GM12892 (cell line): ENCODE results near the gene ANXA11.

ENCODE experiments used
- DNase-seq: peaks from one replicate; pipeline ENCODE4 v3.0.0; 2011; ENCODE audit not compliant: insufficient read length
- FAIRE-seq: peaks from 2 replicates; lab custom pipeline; 2011; peaks lifted over from hg19 to GRCh38; lab: Jason Lieb, UNC
- POLR2A ChIP-seq: IDR thresholded peaks from 2 replicates; pipeline ENCODE4 v1.6.1; 2011; ENCODE audit warnings: low read depth, low read length, control low read depth
- POLR2AphosphoS5 ChIP-seq: IDR thresholded peaks from 2 replicates; pipeline ENCODE4 v1.6.1; 2011; ENCODE audit warnings: low read depth, low read length, control low read depth
- TAF1 ChIP-seq: IDR thresholded peaks from 2 replicates; pipeline ENCODE4 v1.6.1; 2011; ENCODE audit warnings: low read depth, mild to moderate bottlenecking, control low read depth, low read length, borderline replicate concordance

Gene ANXA11

GRCh38 chr10:80200687-80201086 is 4.7 kb downstream of the ANXA11 start:
- DNase-seq (no peak), FAIRE-seq (no peak)
- TF ChIP-seq POLR2AphosphoS5 (no peak), TAF1 (no peak), POLR2A (no peak)

DNA sequence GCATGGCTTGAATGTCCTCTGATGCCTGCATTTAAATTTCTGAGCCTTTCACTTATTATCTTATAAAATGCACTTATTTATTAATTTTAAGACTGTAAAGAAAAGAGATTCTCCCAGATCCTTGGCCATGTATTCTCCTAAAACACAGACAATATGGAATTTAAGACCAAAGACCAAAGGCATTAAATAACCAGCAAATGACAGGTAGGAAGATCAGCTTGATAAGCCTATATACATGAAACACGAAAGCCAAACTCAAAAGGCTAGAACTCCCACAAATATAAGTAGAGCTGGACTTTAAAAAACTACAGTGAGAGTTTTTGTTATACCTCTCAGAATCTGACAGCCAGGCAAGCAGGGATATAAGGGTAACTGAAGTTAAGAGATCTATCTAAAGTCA is 5.1 kb downstream of the ANXA11 start:
- DNase-seq: no peak
- TF ChIP-seq POLR2A (no peak), POLR2AphosphoS5 (no peak), TAF1 (no peak)
- no peak for FAIRE-seq

DNA sequence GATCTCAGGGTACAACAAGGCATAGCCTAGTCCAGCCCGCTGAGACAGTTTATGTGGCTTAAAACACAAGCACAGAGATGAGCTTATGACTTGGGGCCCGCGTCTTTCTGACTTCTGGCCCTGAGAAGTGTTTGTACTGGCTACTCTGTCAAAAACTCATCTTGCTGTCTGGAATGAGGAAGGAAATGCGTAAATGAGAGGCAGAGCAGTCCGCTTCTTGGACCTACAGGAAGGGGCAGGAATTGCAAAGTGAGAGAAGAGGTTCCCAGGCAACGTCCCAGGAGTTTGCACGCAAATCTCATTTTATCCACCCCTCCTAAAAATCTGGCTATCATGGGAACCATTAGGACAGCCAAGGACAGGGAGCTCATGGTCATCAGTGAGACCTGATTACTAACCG is 5.5 kb downstream of the ANXA11 start:
- TF ChIP-seq POLR2A: no peak
- no peak for TF ChIP-seq TAF1
- no peak for TF ChIP-seq POLR2AphosphoS5
- FAIRE-seq: no peak
- DNase-seq: no peak

GRCh38 chr10:80197972-80198916 is 7.1 kb downstream of the ANXA11 start:
- FAIRE-seq: no peak
- DNase-seq: no peak

GRCh38 chr10:80196950-80197315 is 8.4 kb downstream of the ANXA11 start:
- TF ChIP-seq TAF1 (no peak), POLR2AphosphoS5 (no peak), POLR2A (no peak)
- DNase-seq (no peak), FAIRE-seq (no peak)

More at GRCh38 chr10:80197972-80198916, 7.1 kb downstream of the ANXA11 start:
- TF ChIP-seq TAF1: no peak
- no peak for TF ChIP-seq POLR2AphosphoS5
- no peak for TF ChIP-seq POLR2A

DNA sequence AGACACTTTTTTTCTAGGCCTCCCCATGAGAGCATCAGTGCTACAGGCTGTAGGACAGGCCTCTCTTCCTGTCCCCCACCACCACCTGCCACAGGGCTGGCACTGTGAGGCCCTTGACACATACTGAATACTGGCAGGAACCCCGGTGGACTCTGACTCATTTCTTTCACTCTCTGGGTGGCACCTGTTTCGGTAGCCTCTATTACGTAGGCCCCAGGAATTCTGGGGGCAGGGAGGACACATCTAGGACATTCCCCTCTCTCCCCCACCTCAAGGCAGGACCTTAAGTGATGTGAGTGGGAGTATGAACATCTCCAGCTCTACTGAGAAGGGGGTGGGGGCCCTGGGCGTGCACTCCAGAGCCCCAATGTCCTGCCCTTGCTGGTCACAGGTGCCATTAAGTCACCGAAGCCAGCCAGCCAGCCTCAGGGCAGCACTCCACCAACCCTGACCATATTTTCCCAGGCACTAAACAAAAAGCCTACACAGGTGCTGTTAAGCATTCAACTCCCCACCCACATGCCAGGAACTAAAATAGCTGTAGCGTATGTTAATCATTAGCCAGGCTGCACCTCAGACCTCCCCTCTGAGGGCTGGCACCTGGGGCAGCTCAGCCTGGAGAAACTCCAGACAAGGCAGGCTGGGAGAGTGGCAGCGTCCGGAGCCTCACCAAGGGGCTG is 8.9 kb downstream of the ANXA11 start:
- FAIRE-seq (peak; percentile 50), DNase-seq (no peak)
- TF ChIP-seq TAF1: no peak
- no peak for TF ChIP-seq POLR2AphosphoS5
- TF ChIP-seq POLR2A: no peak

DNA sequence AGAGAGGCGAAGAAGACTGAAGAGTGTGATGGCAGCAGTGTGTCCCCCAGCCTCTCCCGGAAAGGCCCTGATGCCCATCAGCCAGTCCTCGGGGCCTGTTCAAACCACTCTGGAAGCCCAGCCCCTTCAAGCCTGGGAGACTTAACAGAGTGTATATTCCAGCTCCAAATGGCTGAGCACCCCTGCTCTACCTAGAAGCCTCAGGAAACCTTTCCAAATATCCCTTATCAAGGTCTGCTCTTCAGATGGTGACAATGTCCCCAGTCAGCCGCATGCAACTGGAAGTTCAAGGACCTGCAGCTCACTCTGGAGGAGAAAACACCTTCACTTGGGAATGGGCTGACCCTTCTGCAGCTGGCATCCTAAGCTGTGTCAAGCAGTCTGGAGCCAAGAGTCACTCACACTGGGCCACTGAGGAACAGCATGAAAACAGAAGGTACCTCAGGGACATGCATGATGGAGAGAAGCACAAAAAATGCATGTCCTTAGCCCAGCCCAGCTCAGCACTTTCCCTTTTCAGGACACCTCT is 10.2 kb downstream of the ANXA11 start:
- no peak for TF ChIP-seq POLR2AphosphoS5
- no peak for TF ChIP-seq TAF1
- no peak for TF ChIP-seq POLR2A
- no peak for FAIRE-seq
- DNase-seq: no peak

DNA sequence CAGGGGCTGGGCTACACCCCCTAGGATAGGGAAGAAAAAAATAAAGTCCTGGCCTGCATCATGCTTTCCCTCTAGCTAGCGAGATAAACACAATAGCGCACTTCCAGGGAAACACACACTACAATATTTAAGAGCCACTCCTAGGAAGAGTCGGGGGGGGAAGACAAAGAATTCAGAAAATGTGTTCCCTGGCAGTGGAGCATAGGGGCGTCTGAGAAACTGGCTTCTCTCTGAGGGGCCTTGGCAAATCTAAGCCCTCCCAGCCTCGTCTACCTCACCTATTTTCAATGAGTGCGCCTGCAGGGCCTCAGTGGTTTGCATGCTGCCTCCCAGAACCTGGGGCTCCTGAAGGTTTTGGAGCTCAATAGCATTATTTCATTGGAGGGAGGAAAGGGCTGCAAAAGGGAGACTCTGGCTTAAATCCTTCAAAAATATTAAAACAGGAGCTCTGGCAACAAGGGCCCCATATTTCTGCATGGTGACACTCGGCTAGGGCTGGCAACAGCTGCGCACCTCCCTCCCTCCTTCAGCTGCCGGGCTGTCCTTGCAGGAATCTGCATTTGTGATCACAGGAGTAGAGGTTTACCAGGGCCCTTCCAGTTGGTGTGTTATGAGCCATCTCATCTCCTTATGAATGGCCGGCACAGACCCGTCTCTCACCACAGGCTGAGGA is 10.8 kb downstream of the ANXA11 start:
- TF ChIP-seq POLR2A (no peak), POLR2AphosphoS5 (no peak), TAF1 (no peak)
- no peak for DNase-seq
- FAIRE-seq: no peak

DNA sequence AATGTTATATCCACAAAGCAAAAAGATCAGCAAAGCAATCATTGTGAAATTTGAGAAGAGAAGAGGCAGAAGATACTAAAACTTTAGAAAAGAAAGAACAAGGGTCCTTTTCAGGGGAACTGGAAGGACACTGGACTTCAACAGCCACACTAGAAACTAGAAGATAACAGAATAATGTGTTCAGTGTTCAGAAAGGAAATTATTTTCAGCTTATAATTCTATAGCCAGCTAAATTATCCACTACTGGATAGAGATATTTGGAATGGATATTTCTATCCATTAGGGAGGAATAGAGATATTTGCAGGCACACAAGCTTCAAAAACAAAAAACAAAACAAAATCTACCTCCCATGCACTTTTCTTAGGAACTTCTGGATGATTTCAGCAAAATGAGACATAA is 12.8 kb downstream of the ANXA11 start:
- no peak for FAIRE-seq
- no peak for TF ChIP-seq POLR2A
- DNase-seq: no peak

DNA sequence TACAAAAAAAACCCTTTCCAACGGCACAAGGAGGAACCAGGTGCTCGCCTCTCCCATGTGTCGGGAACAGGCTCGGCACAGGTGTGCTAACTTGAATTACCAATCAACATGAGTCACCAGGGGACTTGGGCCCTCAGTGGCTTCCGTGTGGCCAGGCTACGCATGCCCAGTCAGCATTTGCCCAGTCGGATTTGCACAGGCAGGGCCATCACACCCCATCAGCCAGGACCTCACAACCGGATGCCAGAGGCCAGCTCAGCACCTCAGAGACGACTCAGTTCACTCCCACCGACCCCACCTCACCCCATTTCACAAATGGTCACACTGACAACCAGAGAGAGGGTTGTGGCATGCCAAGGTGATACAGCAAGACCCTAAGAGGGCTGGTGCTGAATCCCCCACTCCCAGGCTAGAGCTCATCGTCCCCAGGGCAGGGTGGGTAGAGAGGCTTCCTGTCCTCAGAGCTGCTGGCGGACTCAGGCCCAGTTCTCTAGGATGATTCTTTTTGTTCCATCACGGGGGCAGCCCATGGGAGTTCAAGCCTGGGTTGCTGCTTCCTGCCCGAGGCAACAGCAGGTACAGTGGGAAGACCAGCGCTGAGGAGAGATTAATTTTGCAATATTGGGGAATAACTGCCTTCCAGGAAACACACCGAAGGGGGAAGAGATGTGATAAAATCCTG is 13.6 kb downstream of the ANXA11 start:
- no peak for TF ChIP-seq POLR2A
- no peak for TF ChIP-seq TAF1
- no peak for TF ChIP-seq POLR2AphosphoS5
- no peak for DNase-seq
- FAIRE-seq: no peak

DNA sequence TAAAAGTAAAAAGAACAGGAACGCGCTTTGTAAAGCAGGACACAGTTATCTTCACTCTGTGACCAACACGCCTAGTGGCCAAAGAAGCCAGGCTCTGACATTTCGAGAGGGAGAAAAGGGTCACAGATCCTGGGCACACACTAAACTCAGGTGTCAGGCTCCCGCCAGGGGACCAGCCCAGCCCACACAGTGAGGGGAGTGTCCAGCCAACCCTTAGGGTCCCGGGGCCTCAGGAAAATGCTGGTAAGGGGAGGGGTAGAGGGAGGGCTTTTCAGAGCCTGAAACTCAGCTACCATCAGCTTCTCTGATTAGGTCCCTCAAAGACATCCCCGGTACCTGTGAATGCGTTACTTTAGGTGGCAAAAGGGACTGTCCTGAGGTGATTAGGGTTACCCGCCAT is 16.6 kb downstream of the ANXA11 start:
- DNase-seq: no peak
- FAIRE-seq: no peak
- TF ChIP-seq TAF1: no peak
- no peak for TF ChIP-seq POLR2AphosphoS5
- TF ChIP-seq POLR2A: no peak
